ENCODE results near the gene PCDHA3.
"Not testable (repeated sequence)": the region's sequence is repeated elsewhere in the genome, so short reads cannot be mapped to it uniquely, and the experiment has no call there.

The PCDHA3 gene

DNA sequence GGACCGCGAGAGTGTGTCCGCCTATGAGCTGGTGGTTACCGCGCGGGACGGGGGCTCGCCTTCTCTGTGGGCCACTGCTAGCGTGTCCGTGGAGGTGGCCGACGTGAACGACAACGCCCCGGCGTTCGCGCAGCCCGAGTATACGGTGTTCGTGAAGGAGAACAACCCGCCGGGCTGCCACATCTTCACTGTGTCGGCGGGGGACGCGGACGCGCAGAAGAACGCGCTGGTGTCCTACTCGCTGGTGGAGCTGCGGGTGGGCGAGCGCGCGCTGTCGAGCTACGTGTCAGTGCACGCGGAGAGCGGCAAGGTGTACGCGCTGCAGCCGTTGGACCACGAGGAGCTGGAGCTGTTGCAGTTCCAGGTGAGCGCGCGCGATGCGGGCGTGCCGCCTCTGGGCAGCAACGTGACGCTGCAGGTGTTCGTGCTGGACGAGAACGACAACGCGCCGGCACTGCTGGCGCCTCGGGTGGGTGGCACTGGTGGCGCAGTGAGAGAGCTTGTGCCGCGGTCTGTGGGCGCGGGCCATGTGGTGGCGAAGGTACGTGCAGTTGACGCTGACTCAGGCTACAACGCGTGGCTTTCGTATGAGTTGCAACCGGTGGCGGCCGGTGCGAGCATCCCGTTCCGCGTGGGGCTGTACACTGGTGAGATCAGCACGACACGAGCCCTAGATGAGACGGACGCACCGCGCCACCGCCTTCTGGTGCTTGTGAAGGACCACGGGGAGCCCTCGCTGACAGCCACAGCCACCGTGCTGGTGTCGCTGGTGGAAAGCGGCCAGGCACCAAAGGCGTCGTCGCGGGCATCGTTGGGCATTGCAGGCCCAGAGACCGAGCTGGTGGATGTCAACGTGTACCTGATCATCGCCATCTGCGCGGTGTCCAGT, 35.0 kb downstream of the PCDHA3 start:
- CTCF ChIA-PET: no interaction called here
- no peak for TF ChIP-seq CTCF (IDR thresholded peaks at IDR 0.05; ENCODE audit: insufficient read depth, low read length, missing control alignments)
- no peak for DNase-seq (ENCODE audit: low read depth, low spot score)
- POLR2A ChIA-PET: no interaction called here
- H3K4me3 ChIP-seq (ENCODE audit: low read depth, low read length): no peak overlapping the region

DNA sequence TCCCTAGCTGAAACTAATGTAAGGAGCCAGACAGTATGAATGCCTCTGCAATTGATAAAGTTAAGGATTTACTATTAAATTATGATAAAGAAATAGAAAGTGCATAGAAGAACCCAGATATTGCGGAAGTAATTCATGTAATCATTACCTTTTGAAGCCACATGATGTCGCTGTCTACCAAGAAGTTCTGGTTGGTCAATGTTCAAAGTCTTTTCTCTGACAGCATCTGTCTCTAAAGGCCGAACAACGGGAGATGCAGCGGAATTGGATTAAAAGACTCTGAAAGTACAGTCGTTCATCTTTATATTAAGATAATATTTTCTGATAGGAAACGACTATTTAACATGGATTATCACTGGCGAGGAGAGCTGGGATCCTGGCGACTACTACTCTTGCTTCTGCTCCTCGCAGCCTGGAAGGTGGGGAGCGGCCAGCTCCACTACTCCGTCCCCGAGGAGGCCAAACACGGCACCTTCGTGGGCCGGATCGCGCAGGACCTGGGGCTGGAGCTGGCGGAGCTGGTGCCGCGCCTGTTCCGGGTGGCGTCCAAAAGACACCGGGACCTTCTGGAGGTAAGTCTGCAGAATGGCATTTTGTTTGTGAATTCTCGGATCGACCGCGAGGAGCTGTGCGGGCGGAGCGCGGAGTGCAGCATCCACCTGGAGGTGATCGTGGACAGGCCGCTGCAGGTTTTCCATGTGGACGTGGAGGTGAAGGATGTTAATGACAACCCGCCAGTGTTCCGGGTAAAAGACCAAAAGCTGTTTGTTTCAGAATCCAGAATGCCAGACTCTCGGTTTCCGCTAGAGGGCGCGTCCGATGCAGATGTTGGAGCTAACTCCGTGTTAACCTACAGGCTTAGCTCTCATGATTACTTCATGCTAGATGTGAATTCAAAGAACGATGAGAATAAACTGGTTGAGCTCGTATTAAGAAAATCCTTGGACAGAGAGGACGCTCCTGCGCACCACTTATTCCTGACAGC, 40.4 kb downstream of the PCDHA3 start, which contains the start of gene PCDHA8:
TSS of gene PCDHA8 (plus strand) at position 210 of the 985 bp plus-strand sequence. CDS start at position 345, 135 bp downstream.
- no peak for DNase-seq (ENCODE audit: low read depth, low spot score)
- H3K4me3 ChIP-seq (ENCODE audit: low read depth, low read length): no peak within 1 kb of the TSS
- ChIA-PET CTCF (no interaction called here), POLR2A (no interaction called here)
- TF ChIP-seq CTCF (IDR thresholded peaks at IDR 0.05; ENCODE audit: insufficient read depth, low read length, missing control alignments): no peak

GRCh38 chr5:140842798-140843733, 42.2 kb downstream of the PCDHA3 start:
- POLR2A ChIA-PET: no interaction called here
- TF ChIP-seq CTCF (IDR thresholded peaks at IDR 0.05; ENCODE audit: insufficient read depth, low read length, missing control alignments): no peak
- H3K4me3 ChIP-seq (ENCODE audit: low read depth, low read length): no peak overlapping the region
- CTCF ChIA-PET: no interaction called here
- DNase-seq (ENCODE audit: low read depth, low spot score): no peak

- DNase-seq (ENCODE audit: low read depth, low spot score); POLR2A ChIA-PET; CTCF ChIA-PET; H3K4me3 ChIP-seq (ENCODE audit: low read depth, low read length): not testable (repeated sequence)
Observed at GRCh38 chr5:140848139-140849102, 47.6 kb downstream of the PCDHA3 start, which contains the start of gene PCDHA9. Gene PCDHA9, plus strand, starts transcription at chr5:140848382. Its CDS starts 114 bp downstream, at chr5:140848496.

DNA sequence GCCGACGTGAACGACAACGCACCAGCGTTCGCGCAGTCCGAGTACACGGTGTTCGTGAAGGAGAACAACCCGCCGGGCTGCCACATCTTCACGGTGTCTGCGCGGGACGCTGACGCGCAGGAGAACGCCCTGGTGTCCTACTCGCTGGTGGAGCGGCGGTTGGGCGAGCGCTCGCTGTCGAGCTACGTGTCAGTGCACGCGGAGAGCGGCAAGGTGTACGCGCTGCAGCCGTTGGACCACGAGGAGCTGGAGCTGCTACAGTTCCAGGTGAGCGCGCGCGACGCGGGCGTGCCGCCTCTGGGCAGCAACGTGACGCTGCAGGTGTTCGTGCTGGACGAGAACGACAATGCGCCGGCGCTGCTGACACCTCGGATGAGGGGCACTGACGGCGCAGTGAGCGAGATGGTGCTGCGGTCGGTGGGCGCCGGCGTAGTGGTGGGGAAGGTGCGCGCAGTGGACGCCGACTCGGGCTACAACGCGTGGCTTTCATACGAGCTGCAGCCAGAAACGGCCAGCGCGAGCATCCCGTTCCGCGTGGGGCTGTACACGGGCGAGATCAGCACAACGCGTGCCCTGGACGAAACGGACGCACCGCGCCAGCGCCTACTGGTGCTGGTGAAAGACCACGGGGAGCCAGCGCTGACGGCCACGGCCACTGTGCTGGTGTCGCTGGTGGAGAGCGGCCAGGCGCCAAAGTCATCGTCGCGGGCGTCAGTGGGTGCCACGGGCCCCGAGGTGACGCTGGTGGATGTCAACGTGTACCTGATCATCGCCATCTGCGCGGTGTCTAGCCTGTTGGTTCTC, 49.2 kb downstream of the PCDHA3 start:
- CTCF ChIA-PET, POLR2A ChIA-PET: not testable (repeated sequence)

More for the DNA sequence above, 49.2 kb downstream of the PCDHA3 start:
- DNase-seq (ENCODE audit: low read depth, low spot score); H3K4me3 ChIP-seq (ENCODE audit: low read depth, low read length): not testable (repeated sequence)
